Activated CD8-positive, alpha-beta T cell treated with anti-CD3 and anti-CD28 coated beads for 36 hours (primary cell): Measurements from ENCODE around the gene ASCC3. TPM values are rescaled to one million over a fixed set of nuclear protein-coding genes. Genes with fewer than 3 reads are reported as not detected.

ENCODE experiments used
- ATAC-seq: fragments of 200-7000 bp; cut with Tn5 transposase; one replicate; pipeline ENCODE4 v1.10.0; 2021; ENCODE audit warnings: mild to moderate bottlenecking, moderate library complexity
- CTCF ChIA-PET: fragments of 350-600 bp; sonication (Branson Sonifier 250); formaldehyde crosslinking; loops from one replicate; lab custom pipeline; 2021; ENCODE audit warnings: antibody characterized with exemption; lab: Charles Lee
- POLR2A ChIA-PET: fragments of 350-600 bp; sonication (Branson Sonifier 250); formaldehyde crosslinking; loops from one replicate; lab custom pipeline; 2021; ENCODE audit warnings: antibody characterized with exemption; lab: Charles Lee
- DNase-seq: peaks from one replicate; pipeline ENCODE4 v3.0.0-alpha.2; 2020
- H3K27ac Mint-ChIP-seq: one replicate; pipeline ENCODE4 v1.8.0; 2021; ENCODE audit warnings: mild to moderate bottlenecking, mixed read lengths
- H3K27me3 Mint-ChIP-seq: one replicate; pipeline ENCODE4 v1.8.0; 2021; ENCODE audit warnings: mixed read lengths
- H3K36me3 Mint-ChIP-seq: one replicate; pipeline ENCODE4 v1.8.0; 2021; ENCODE audit warnings: low read depth, mixed read lengths
- H3K4me1 Mint-ChIP-seq: one replicate; pipeline ENCODE4 v1.8.0; 2021; ENCODE audit warnings: low read depth, mixed read lengths
- H3K4me3 Mint-ChIP-seq: one replicate; pipeline ENCODE4 v1.8.0; 2021; ENCODE audit warnings: mild to moderate bottlenecking, moderate library complexity, mixed read lengths
- H3K9me3 Mint-ChIP-seq: one replicate; pipeline ENCODE4 v1.8.0; 2021; ENCODE audit warnings: mixed read lengths
- CTCF ChIP-seq: fragments of 200-600 bp; IDR thresholded peaks from one replicate; pipeline ENCODE4 v1.8.0; 2022; ENCODE audit warnings: antibody characterized with exemption, mild to moderate bottlenecking
- intact Hi-C: fragments of 100-400 bp; cut with micrococcal nuclease; formaldehyde crosslinking; loops from one replicate; pipeline ENCODE4 v1.10.0; 2022
- total RNA-seq, 2 experiments: library from RNA; stranded (reverse); gene quantifications; one replicate each; pipeline ENCODE4 v1.2.3, GENCODE V29; 2021

ASCC3 gene
- total RNA-seq, 2 experiments from 2014 or later = 50.2 to 50.5 TPM

GRCh38 chr6:100575921-100576320, 305.2 kb downstream of the ASCC3 start:
- ATAC-seq (no peak), DNase-seq (no peak)
- CTCF ChIA-PET = no interaction called here
- no peak overlapping the region for H3K27ac Mint-ChIP-seq
- no peak for TF ChIP-seq CTCF
- no peak overlapping the region for H3K4me3 Mint-ChIP-seq
- H3K36me3 Mint-ChIP-seq = peaks cover 29% of the 10 kb centered on the region
- H3K4me1 Mint-ChIP-seq = peaks cover 7% of the 10 kb centered on the region
- intact Hi-C loops = no loop called here
- POLR2A ChIA-PET = no interaction called here
- H3K9me3 Mint-ChIP-seq = peaks cover 3% of the 10 kb centered on the region
- H3K27me3 Mint-ChIP-seq = no peaks in the 10 kb centered on the region

DNA sequence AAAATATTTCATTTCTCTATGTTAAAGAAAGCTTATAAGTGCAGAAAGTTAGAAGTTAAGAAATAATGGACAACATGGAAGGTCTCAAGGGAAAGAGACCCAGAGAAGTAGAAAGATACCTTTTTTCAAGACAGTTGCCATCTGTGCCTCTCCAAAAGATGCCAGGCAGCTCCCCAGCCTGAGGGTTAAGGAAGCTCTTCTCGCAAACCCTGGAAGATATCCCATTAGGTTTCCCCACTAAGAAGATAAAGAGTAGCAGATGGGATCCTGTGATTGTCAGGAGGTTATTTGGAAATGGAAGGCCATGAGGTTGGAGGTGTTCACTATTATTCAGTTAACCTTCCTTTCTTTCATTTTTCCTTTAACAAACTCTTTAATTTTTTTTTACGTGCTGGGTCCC, 306.3 kb downstream of the ASCC3 start:
- ATAC-seq (no peak), DNase-seq (no peak)
- intact Hi-C loops = no loop called here
- Mint-ChIP-seq H3K9me3 (peaks cover 8% of the 10 kb centered on the region), H3K27me3 (no peaks in the 10 kb centered on the region), H3K4me1 (peaks cover 7% of the 10 kb centered on the region), H3K4me3 (no peak overlapping the region), H3K27ac (no peak overlapping the region), H3K36me3 (peaks cover 39% of the 10 kb centered on the region)
- ChIA-PET CTCF (interaction anchor here (0.8 kb wide), 1 partner anchor 706 kb away, joined by 4 read pairs; no protein-coding TSS in a partner anchor), POLR2A (no interaction called here)
- TF ChIP-seq CTCF = no peak

GRCh38 chr6:100573166-100573565, 308.0 kb downstream of the ASCC3 start:
- Mint-ChIP-seq H3K27ac (no peak overlapping the region), H3K36me3 (peaks cover 40% of the 10 kb centered on the region)
- no peak for TF ChIP-seq CTCF

GRCh38 chr6:100568255-100568654, 312.9 kb downstream of the ASCC3 start:
- no peak for TF ChIP-seq CTCF
- Mint-ChIP-seq H3K27ac (no peak overlapping the region), H3K27me3 (no peaks in the 10 kb centered on the region), H3K36me3 (peaks cover 36% of the 10 kb centered on the region), H3K4me3 (no peak overlapping the region), H3K4me1 (no peaks in the 10 kb centered on the region), H3K9me3 (peaks cover 5% of the 10 kb centered on the region)
- ChIA-PET CTCF (no interaction called here), POLR2A (no interaction called here)
- intact Hi-C loops = no loop called here
- ATAC-seq (no peak), DNase-seq (no peak)

More at GRCh38 chr6:100573166-100573565, 308.0 kb downstream of the ASCC3 start:
- no peak for ATAC-seq
- Mint-ChIP-seq H3K4me1 (no peaks in the 10 kb centered on the region), H3K4me3 (no peak overlapping the region), H3K9me3 (peaks cover 5% of the 10 kb centered on the region), H3K27me3 (no peaks in the 10 kb centered on the region)
- intact Hi-C loops = no loop called here
- POLR2A ChIA-PET = no interaction called here
- CTCF ChIA-PET = no interaction called here
- DNase-seq = no peak

DNA sequence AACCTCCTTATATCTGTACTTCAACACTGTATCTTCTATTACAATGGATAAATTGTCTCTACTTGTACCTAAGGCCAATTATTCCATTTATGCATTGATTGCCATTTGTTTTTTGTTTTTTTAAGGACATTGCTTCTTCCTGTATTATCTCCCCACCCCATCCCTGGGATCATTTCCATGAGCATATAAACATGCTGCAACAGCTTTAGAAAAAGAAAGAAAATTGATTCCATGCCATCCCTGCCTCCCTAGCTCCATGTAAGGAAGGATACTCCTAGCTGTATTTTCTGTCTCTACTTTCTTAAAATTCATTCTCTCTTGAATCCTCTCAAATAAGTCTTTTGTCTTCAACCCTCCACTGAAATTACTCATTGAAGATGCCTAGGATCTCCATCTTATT, 314.6 kb downstream of the ASCC3 start:
- no peak overlapping the region for H3K27ac Mint-ChIP-seq
- CTCF ChIA-PET = no interaction called here
- intact Hi-C loops = no loop called here
- no peak overlapping the region for H3K4me3 Mint-ChIP-seq
- DNase-seq = no peak
- no peak for TF ChIP-seq CTCF
- POLR2A ChIA-PET = no interaction called here
- H3K36me3 Mint-ChIP-seq = peaks cover 27% of the 10 kb centered on the region
- H3K27me3 Mint-ChIP-seq = no peaks in the 10 kb centered on the region
- H3K9me3 Mint-ChIP-seq = peaks cover 5% of the 10 kb centered on the region
- no peaks in the 10 kb centered on the region for H3K4me1 Mint-ChIP-seq
- ATAC-seq = no peak
